ENCODE results near the gene IQCH. TPM values are rescaled to one million over a fixed set of nuclear protein-coding genes. Genes with fewer than 3 reads are reported as not detected.

IQCH gene
- total and polyA plus RNA-seq, 2 of the 4 experiments (the other 2 are of a cell fraction), result 0.60 to 2.5 TPM

DNA sequence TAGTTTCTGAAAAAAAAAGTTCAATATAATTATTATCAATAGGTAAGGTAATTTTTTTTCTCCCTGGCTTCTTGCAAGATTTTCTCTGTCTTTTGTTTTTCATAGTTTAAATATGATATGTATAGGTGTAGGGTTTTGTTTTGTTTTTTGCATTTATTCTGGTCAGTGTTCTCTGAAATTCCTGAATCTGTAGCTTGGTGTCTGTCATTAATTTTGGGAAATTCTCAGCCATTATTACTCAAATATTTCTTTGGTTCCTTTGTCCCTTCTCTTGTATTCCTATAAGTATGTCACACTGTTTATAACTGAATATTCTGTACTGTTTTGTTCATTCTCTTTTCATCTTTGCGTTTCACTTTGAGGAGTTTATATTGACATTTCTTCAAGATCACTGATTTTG lies 22.1 kb downstream of the IQCH start:
- Histone ChIP-seq H3K36me3 (ENCODE audit: control insufficient read depth, insufficient read depth, low read length) (no peaks in the 10 kb centered on the region), H3K4ac (ENCODE audit: low read depth, low read length) (no peak overlapping the region), H2BK120ac (ENCODE audit: low read depth, low read length) (no peak overlapping the region), H3K4me3 (ENCODE audit: insufficient read depth, low read depth, low read length) (no peak overlapping the region), H3K79me1 (ENCODE audit: low read depth in 1 of 2, low read length in 2 of 2) (no peaks in the 10 kb centered on the region), H2AK5ac (ENCODE audit: low read depth, low read length) (no peak overlapping the region), H2AFZ (replicated peaks; ENCODE audit: low read length, poor library complexity) (no peak overlapping the region), H3K56ac (ENCODE audit: extremely low read depth, insufficient read depth, low read length) (no peak overlapping the region), H4K5ac (ENCODE audit: low read depth, low read length) (no peak overlapping the region), H3K27me3 (ENCODE audit: control insufficient read depth, insufficient read depth, low read length) (no peaks in the 10 kb centered on the region), H3K4me2 (ENCODE audit: low read depth, low read length) (no peak overlapping the region), H2AK9ac (replicated peaks; ENCODE audit: low read depth, low read length, poor library complexity) (no peak overlapping the region), H3K9ac (ENCODE audit: low read depth, low read length) (no peak overlapping the region), H3K9me3 (ENCODE audit: control insufficient read depth, insufficient read depth, low read length) (peaks cover 2% of the 10 kb centered on the region; the same call in 1 of the 2 replicates), H4K8ac (ENCODE audit: low read depth in 2 of 2, low read length in 2 of 2) (no peak overlapping the region), H3K27ac (ENCODE audit: insufficient read depth, low read length) (no peak overlapping the region), H4K20me1 (ENCODE audit: insufficient read depth, low read length) (no peaks in the 10 kb centered on the region), H2BK5ac (ENCODE audit: low read depth, low read length, poor library complexity, severe bottlenecking) (no peak overlapping the region), H2BK20ac (ENCODE audit: low read depth, low read length) (no peak overlapping the region), H3K4me1 (ENCODE audit: control insufficient read depth, insufficient read depth, low read length) (no peaks in the 10 kb centered on the region), H2BK15ac (ENCODE audit: low read depth, low read length) (no peak overlapping the region), H3K9me1 (ENCODE audit: insufficient read depth, low read length) (no peaks in the 10 kb centered on the region), H3K23ac (ENCODE audit: low read depth, low read length) (no peak overlapping the region), H3K14ac (replicated peaks; ENCODE audit: low read depth, low read length) (no peak overlapping the region), H4K91ac (ENCODE audit: insufficient read depth, low read depth, low read length) (no peak overlapping the region), H3K18ac (ENCODE audit: low read depth, low read length) (no peak overlapping the region)
- DNase-seq (no peak), ATAC-seq (ENCODE audit: low read depth) (no peak)
- dilution Hi-C loops (cut with HindIII; ENCODE audit: low sequenced_read_pairs, unreplicated experiment), result no loop called here
- ChIA-PET CTCF (no interaction called here), POLR2A (ENCODE audit: unreplicated experiment) (no interaction called here)
- in situ Hi-C loops (cut with MboI; ENCODE audit: low sequenced_read_pairs), result no loop called here
- no TSS peak for BruUV-seq (replicated peaks)
- intact Hi-C loops (cut with micrococcal nuclease), result no loop called here
- WGBS, 2 experiments (ENCODE audit: extremely low coverage in 2 of 2, insufficient read length in 1 of 2), result no CpG with 5 or more reads among the region's 1 CpG
- TF ChIP-seq SMC3 (IDR thresholded peaks at IDR 0.05; ENCODE audit: low read depth, low read length) (no peak), BHLHE40 (IDR thresholded peaks at IDR 0.05; ENCODE audit: low read depth, low read length) (no peak), USF2 (IDR thresholded peaks at IDR 0.05; ENCODE audit: low read depth, low read length) (no peak), FOS (IDR thresholded peaks at IDR 0.05; ENCODE audit: low read depth, low read length) (no peak), MAFK (IDR thresholded peaks at IDR 0.05; ENCODE audit: low read depth, low read length) (no peak), CHD1 (IDR thresholded peaks at IDR 0.05; ENCODE audit: low read depth, low read length) (no peak)
